ENCODE measurements around the gene DUSP16. TPM values are rescaled to one million over a fixed set of nuclear protein-coding genes. Genes with fewer than 3 reads are reported as not detected.

DUSP16 gene
- total RNA-seq, 1 donor, result 29.5 TPM

GRCh38 chr12:12428047-12428446 lies 134.6 kb downstream of the DUSP16 start:
- Histone ChIP-seq H3K9me3 (ENCODE audit: low read depth, low read length) (peaks cover 9% of the 10 kb centered on the region), H3K4me3 (ENCODE audit: low read length) (no peak overlapping the region), H3K27me3 (ENCODE audit: insufficient read depth, low read length) (no peaks in the 10 kb centered on the region), H3K4me1 (ENCODE audit: insufficient read depth, low read length) (no peaks in the 10 kb centered on the region)

- no peak overlapping the region for H3K4me3 ChIP-seq (ENCODE audit: low read length)
- H3K9me3 ChIP-seq (ENCODE audit: low read depth, low read length), result peaks cover 9% of the 10 kb centered on the region
- no peaks in the 10 kb centered on the region for H3K27me3 ChIP-seq (ENCODE audit: insufficient read depth, low read length)
- no peaks in the 10 kb centered on the region for H3K4me1 ChIP-seq (ENCODE audit: insufficient read depth, low read length)
Observed at GRCh38 chr12:12427568-12427967, 135.1 kb downstream of the DUSP16 start.

GRCh38 chr12:12425616-12426015 lies 137.0 kb downstream of the DUSP16 start:
- no peaks in the 10 kb centered on the region for H3K27me3 ChIP-seq (ENCODE audit: insufficient read depth, low read length)
- H3K4me1 ChIP-seq (ENCODE audit: insufficient read depth, low read length), result no peaks in the 10 kb centered on the region
- no peak overlapping the region for H3K4me3 ChIP-seq (ENCODE audit: low read length)
- peaks cover 9% of the 10 kb centered on the region for H3K9me3 ChIP-seq (ENCODE audit: low read depth, low read length)

GRCh38 chr12:12425001-12425400 lies 137.7 kb downstream of the DUSP16 start:
- Histone ChIP-seq H3K9me3 (ENCODE audit: low read depth, low read length) (peaks cover 9% of the 10 kb centered on the region), H3K4me3 (ENCODE audit: low read length) (no peak overlapping the region), H3K27me3 (ENCODE audit: insufficient read depth, low read length) (no peaks in the 10 kb centered on the region), H3K4me1 (ENCODE audit: insufficient read depth, low read length) (no peaks in the 10 kb centered on the region)

Other genes starting within 250 kb of the DUSP16 start
- gene MANSC1, start 212.6 kb downstream of the DUSP16 start, total RNA-seq, result 0.31 TPM
- 15.2 TPM for gene BORCS5, start 205.8 kb downstream of the DUSP16 start, total RNA-seq
- 19.6 TPM for gene CREBL2, start 49.0 kb upstream of the DUSP16 start, total RNA-seq
- 0.73 TPM for gene GPR19, start 133.3 kb upstream of the DUSP16 start, total RNA-seq
- gene CDKN1B, start 154.5 kb upstream of the DUSP16 start, total RNA-seq, result 268 TPM
- 1.8 TPM for gene APOLD1, start 222.8 kb upstream of the DUSP16 start, total RNA-seq